Measurements from ENCODE around the gene RAB3IL1. TPM values are rescaled to one million over a fixed set of nuclear protein-coding genes. Genes with fewer than 3 reads are reported as not detected.

RAB3IL1 gene
- total RNA-seq, 1 experiment from 2014 or later = 18.1 TPM

DNA sequence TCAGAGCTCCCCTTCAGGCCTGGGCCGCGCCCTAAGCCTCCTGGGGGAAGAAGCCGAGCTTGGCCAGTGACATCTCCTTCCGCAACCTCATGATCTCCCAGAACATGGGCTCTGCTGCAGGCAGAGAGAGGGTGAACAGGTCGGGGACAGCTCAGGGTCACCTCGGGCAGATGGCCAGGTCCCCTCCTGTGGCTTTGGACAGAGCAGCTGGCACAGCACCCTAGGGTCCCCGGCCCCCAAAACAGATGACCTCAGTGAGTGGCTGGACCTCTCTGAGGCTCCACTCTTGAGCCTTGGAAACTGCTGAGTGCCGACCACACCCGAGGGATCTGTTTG is 19.2 kb downstream of the RAB3IL1 start:
- 0 out of 4 replicates have a peak, but pooled peaks cover 0 to 3% of the 10 kb centered on the region in 2 experiments for H3K36me3 ChIP-seq (ENCODE audit: control insufficient read depth in 1 of 2, insufficient read depth in 2 of 2, low read length in 2 of 2)
- POLR2A ChIA-PET = interaction anchor here (0.6 to 3.7 kb wide), 7 partner anchors 23 to 190 kb away, joined by 3 to 17 read pairs (median 7); partner anchors contain the start of gene BEST1

More for the DNA sequence above, 19.2 kb downstream of the RAB3IL1 start:
- TF ChIP-seq SP1 (IDR thresholded peaks at IDR 0.05; ENCODE audit: low read depth) (no peak), ELF1 (IDR thresholded peaks at IDR 0.05; ENCODE audit: borderline replicate concordance, low read depth) (no peak), EGR1 (IDR thresholded peaks at IDR 0.05; ENCODE audit: low read depth) (no peak)
- TF ChIP-seq, protein P1, sequence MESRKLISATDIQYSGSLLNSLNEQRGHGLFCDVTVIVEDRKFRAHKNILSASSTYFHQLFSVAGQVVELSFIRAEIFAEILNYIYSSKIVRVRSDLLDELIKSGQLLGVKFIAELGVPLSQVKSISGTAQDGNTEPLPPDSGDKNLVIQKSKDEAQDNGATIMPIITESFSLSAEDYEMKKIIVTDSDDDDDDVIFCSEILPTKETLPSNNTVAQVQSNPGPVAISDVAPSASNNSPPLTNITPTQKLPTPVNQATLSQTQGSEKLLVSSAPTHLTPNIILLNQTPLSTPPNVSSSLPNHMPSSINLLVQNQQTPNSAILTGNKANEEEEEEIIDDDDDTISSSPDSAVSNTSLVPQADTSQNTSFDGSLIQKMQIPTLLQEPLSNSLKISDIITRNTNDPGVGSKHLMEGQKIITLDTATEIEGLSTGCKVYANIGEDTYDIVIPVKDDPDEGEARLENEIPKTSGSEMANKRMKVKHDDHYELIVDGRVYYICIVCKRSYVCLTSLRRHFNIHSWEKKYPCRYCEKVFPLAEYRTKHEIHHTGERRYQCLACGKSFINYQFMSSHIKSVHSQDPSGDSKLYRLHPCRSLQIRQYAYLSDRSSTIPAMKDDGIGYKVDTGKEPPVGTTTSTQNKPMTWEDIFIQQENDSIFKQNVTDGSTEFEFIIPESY (IDR thresholded peaks at IDR 0.05; ENCODE audit: extremely low read depth, insufficient replicate concordance, low read length) = no peak
- TF ChIP-seq, protein P2, sequence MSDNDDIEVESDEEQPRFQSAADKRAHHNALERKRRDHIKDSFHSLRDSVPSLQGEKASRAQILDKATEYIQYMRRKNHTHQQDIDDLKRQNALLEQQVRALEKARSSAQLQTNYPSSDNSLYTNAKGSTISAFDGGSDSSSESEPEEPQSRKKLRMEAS (IDR thresholded peaks at IDR 0.05) = no peak
- no peaks in the 10 kb centered on the region for H4K20me1 ChIP-seq (ENCODE audit: insufficient read depth)
- H3K9me3 ChIP-seq (ENCODE audit: control insufficient read depth in 1 of 2, insufficient read depth in 1 of 2, low read depth in 1 of 2, low read length in 2 of 2) = no peaks in the 10 kb centered on the region
- H3K4me3 ChIP-seq (replicated peaks in 1 of 2; ENCODE audit: low read depth in 1 of 2, low read length in 2 of 2) = no peak overlapping the region
- no peaks in the 10 kb centered on the region for H3K79me2 ChIP-seq (ENCODE audit: insufficient read depth, low read length)
- no TSS peak for BruUV-seq (replicated peaks)
- 0 out of 4 replicates have a peak, but pooled peaks cover 0 to 3% of the 10 kb centered on the region in 2 experiments for H3K4me1 ChIP-seq (ENCODE audit: control insufficient read depth in 1 of 2, insufficient read depth in 2 of 2, low read length in 2 of 2)
- DNase-seq (ENCODE audit: low read depth, low spot score) (no peak), ATAC-seq (no peak)
- RAD21 ChIA-PET (ENCODE audit: low non-redundant PET in 1 of 2, low total read pairs in 2 of 2, uncharacterized antibody in 2 of 2, unreplicated experiment in 2 of 2) = interaction anchor here (0.5 to 2.9 kb wide), 9 partner anchors 28 to 214 kb away, joined by 3 to 19 read pairs (median 11); no protein-coding TSS in a partner anchor
- no peak overlapping the region for H2AFZ ChIP-seq (ENCODE audit: low read depth, low read length, poor library complexity, severe bottlenecking)
- H3K9me2 ChIP-seq (ENCODE audit: insufficient read depth) = no peaks in the 10 kb centered on the region
- CTCF ChIA-PET = interaction anchor here (0.5 to 8.6 kb wide), 17 partner anchors 10 to 972 kb away, joined by 3 to 162 read pairs (median 8); partner anchors contain the start of gene BEST1
- H3K9ac ChIP-seq (ENCODE audit: low read length) = no peak overlapping the region
- intact Hi-C loops (cut with micrococcal nuclease) = loop anchor here (5.0 kb wide), 1 partner anchor 64 kb away; no protein-coding TSS in a partner anchor
- H3K27me3 ChIP-seq (ENCODE audit: insufficient read depth, low read length) = no peaks in the 10 kb centered on the region
- H3K4me2 ChIP-seq (ENCODE audit: low read length) = no peak overlapping the region
- H3K27ac ChIP-seq (ENCODE audit: low read depth, low read length) = no peak overlapping the region; the same call in 1 of the 2 replicates

Data from HCT116 (cell line).